Measurements from ENCODE around the gene INPP5F. TPM values are rescaled to one million over a fixed set of nuclear protein-coding genes. Genes with fewer than 3 reads are reported as not detected.

The INPP5F gene
- polyA plus RNA-seq, 1 of the 3 experiments (the other 2 are of a cell fraction), result 7.8 TPM

DNA sequence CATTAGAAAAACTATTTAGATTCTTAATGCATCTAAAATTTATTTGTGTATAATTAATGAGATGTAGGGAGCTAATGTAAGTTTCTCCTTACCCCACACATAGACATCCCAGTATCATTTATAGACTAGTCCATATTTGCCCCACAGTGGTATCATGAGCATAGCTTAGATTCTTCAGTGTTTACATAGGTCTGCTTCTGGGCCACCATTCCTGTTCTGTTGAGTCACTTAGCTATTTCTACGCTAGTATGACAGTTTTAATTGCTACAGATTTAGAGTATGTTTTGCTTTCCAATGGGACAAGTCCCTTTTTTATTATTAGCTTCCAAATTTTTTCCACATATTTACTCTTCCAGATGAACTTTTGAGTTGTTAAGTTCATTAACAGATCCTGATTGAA, 77.4 kb downstream of the INPP5F start:
- no peak overlapping the region for H3K4me3 ChIP-seq (ENCODE audit: low read depth in 2 of 2, low read length in 1 of 2)
- H3K9ac ChIP-seq, result no peak overlapping the region
- H2AFZ ChIP-seq (ENCODE audit: low read depth), result no peak overlapping the region
- peak; percentile 54; the same call in 1 of the 2 replicates for TF ChIP-seq MEF2A (IDR thresholded peaks at IDR 0.05; ENCODE audit: borderline replicate concordance, low read depth)
- TF ChIP-seq FOSL2 (IDR thresholded peaks at IDR 0.05; ENCODE audit: borderline replicate concordance, low read depth), result peak; percentile 55
- peak; percentile 34; the same call in 1 of the 2 replicates for TF ChIP-seq TEAD4 (IDR thresholded peaks at IDR 0.05; ENCODE audit: borderline replicate concordance, insufficient read depth)
- TF ChIP-seq CHD2 (IDR thresholded peaks at IDR 0.05; ENCODE audit: low read length, partially characterized antibody), result no peak
- peak; percentile 40; the same call in 1 of the 2 replicates for TF ChIP-seq JUND (IDR thresholded peaks at IDR 0.05)
- TF ChIP-seq, protein P1, sequence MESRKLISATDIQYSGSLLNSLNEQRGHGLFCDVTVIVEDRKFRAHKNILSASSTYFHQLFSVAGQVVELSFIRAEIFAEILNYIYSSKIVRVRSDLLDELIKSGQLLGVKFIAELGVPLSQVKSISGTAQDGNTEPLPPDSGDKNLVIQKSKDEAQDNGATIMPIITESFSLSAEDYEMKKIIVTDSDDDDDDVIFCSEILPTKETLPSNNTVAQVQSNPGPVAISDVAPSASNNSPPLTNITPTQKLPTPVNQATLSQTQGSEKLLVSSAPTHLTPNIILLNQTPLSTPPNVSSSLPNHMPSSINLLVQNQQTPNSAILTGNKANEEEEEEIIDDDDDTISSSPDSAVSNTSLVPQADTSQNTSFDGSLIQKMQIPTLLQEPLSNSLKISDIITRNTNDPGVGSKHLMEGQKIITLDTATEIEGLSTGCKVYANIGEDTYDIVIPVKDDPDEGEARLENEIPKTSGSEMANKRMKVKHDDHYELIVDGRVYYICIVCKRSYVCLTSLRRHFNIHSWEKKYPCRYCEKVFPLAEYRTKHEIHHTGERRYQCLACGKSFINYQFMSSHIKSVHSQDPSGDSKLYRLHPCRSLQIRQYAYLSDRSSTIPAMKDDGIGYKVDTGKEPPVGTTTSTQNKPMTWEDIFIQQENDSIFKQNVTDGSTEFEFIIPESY (IDR thresholded peaks at IDR 0.05; ENCODE audit: borderline replicate concordance, low read depth), result no peak
- no peak for TF ChIP-seq ELF1 (IDR thresholded peaks at IDR 0.05)
- TF ChIP-seq, protein P2, sequence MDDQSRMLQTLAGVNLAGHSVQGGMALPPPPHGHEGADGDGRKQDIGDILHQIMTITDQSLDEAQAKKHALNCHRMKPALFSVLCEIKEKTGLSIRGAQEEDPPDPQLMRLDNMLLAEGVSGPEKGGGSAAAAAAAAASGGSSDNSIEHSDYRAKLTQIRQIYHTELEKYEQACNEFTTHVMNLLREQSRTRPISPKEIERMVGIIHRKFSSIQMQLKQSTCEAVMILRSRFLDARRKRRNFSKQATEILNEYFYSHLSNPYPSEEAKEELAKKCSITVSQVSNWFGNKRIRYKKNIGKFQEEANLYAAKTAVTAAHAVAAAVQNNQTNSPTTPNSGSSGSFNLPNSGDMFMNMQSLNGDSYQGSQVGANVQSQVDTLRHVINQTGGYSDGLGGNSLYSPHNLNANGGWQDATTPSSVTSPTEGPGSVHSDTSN (IDR thresholded peaks at IDR 0.05), result peak; percentile 32; the same call in 1 of the 2 replicates
- peak; percentile 30 for TF ChIP-seq TCF12 (IDR thresholded peaks at IDR 0.05)
- no peak for TF ChIP-seq EP300 (IDR thresholded peaks at IDR 0.05; ENCODE audit: borderline replicate concordance in 1 of 2, low read depth in 1 of 2, low read length in 1 of 2)
- H3F3A ChIP-seq (replicated peaks; ENCODE audit: insufficient read depth), result peaks cover 5% of the 10 kb centered on the region
- H3K4me2 ChIP-seq, result 0 out of 2 replicates have a peak overlapping the region, but pooled peaks have one; percentile 20
- no peaks in the 10 kb centered on the region for H3K9me2 ChIP-seq
- no peaks in the 10 kb centered on the region for H3K9me3 ChIP-seq
- no peaks in the 10 kb centered on the region for H3K27me3 ChIP-seq (ENCODE audit: insufficient read depth)
- WGBS (ENCODE audit: low lambda C conversion rate), result 53% methylated on average over 1 of the region's 1 CpG
- POLR2A ChIA-PET, result no interaction called here
- H4K20me1 ChIP-seq (ENCODE audit: insufficient read depth), result no peaks in the 10 kb centered on the region
- CTCF ChIA-PET, result interaction anchor here (0.5 to 2.5 kb wide), 4 partner anchors 13 to 53 kb away, joined by 3 to 9 read pairs (median 6); no protein-coding TSS in a partner anchor
- peak overlapping the region in 1 of 2 experiments; percentile 17; a peak in 2 of 4 replicates for H3K27ac ChIP-seq (ENCODE audit: low read depth in 2 of 2, low read length in 1 of 2)
- DNase-seq, result no peak
- H3K4me1 ChIP-seq (ENCODE audit: control insufficient read depth in 1 of 2, insufficient read depth in 2 of 2, low read depth in 1 of 2, low read length in 1 of 2), result peaks cover 0 to 4% of the 10 kb centered on the region in 2 experiments; a peak in 1 of 4 replicates
- H3K36me3 ChIP-seq (replicated peaks in 1 of 2; ENCODE audit: control insufficient read depth in 1 of 2, insufficient read depth in 2 of 2, low read length in 1 of 2), result peaks cover 6 to 26% of the 10 kb centered on the region in 2 experiments
- no peaks in the 10 kb centered on the region; the same call in 1 of the 2 replicates for H3K79me2 ChIP-seq (ENCODE audit: insufficient read depth)

- Histone ChIP-seq H3K9ac (no peak overlapping the region), H3K27ac (ENCODE audit: low read depth in 2 of 2, low read length in 1 of 2) (no peak overlapping the region), H3K4me2 (no peak overlapping the region), H3K79me2 (ENCODE audit: insufficient read depth) (no peaks in the 10 kb centered on the region; the same call in 1 of the 2 replicates), H3K27me3 (ENCODE audit: insufficient read depth) (no peaks in the 10 kb centered on the region), H3K4me3 (ENCODE audit: low read depth in 2 of 2, low read length in 1 of 2) (no peak overlapping the region), H3F3A (replicated peaks; ENCODE audit: insufficient read depth) (peaks cover 5% of the 10 kb centered on the region), H3K9me3 (no peaks in the 10 kb centered on the region), H3K4me1 (ENCODE audit: control insufficient read depth in 1 of 2, insufficient read depth in 2 of 2, low read depth in 1 of 2, low read length in 1 of 2) (peaks cover 0 to 4% of the 10 kb centered on the region in 2 experiments; a peak in 1 of 4 replicates), H3K36me3 (replicated peaks in 1 of 2; ENCODE audit: control insufficient read depth in 1 of 2, insufficient read depth in 2 of 2, low read length in 1 of 2) (peaks cover 18 to 24% of the 10 kb centered on the region in 2 experiments), H3K9me2 (no peaks in the 10 kb centered on the region), H4K20me1 (ENCODE audit: insufficient read depth) (no peaks in the 10 kb centered on the region), H2AFZ (ENCODE audit: low read depth) (no peak overlapping the region)
- WGBS (ENCODE audit: low lambda C conversion rate), result 72% methylated on average over 5 of the region's 5 CpGs
- ChIA-PET POLR2A (no interaction called here), CTCF (interaction anchor here (1.4 kb wide), 1 partner anchor 43 kb away, joined by 3 read pairs; no protein-coding TSS in a partner anchor)
- DNase-seq, result no peak
- TF ChIP-seq RAD21 (IDR thresholded peaks at IDR 0.05; ENCODE audit: low read length) (no peak), MEF2A (IDR thresholded peaks at IDR 0.05; ENCODE audit: borderline replicate concordance, low read depth) (no peak), JUND (IDR thresholded peaks at IDR 0.05) (no peak), MAX (IDR thresholded peaks at IDR 0.05; ENCODE audit: low read depth) (no peak), FOXJ3 (CRISPR knock-in tag; IDR thresholded peaks at IDR 0.05) (no peak)
- TF ChIP-seq, protein P3, sequence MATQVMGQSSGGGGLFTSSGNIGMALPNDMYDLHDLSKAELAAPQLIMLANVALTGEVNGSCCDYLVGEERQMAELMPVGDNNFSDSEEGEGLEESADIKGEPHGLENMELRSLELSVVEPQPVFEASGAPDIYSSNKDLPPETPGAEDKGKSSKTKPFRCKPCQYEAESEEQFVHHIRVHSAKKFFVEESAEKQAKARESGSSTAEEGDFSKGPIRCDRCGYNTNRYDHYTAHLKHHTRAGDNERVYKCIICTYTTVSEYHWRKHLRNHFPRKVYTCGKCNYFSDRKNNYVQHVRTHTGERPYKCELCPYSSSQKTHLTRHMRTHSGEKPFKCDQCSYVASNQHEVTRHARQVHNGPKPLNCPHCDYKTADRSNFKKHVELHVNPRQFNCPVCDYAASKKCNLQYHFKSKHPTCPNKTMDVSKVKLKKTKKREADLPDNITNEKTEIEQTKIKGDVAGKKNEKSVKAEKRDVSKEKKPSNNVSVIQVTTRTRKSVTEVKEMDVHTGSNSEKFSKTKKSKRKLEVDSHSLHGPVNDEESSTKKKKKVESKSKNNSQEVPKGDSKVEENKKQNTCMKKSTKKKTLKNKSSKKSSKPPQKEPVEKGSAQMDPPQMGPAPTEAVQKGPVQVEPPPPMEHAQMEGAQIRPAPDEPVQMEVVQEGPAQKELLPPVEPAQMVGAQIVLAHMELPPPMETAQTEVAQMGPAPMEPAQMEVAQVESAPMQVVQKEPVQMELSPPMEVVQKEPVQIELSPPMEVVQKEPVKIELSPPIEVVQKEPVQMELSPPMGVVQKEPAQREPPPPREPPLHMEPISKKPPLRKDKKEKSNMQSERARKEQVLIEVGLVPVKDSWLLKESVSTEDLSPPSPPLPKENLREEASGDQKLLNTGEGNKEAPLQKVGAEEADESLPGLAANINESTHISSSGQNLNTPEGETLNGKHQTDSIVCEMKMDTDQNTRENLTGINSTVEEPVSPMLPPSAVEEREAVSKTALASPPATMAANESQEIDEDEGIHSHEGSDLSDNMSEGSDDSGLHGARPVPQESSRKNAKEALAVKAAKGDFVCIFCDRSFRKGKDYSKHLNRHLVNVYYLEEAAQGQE (IDR thresholded peaks at IDR 0.05; ENCODE audit: low read depth, low read length), result no peak
- TF ChIP-seq, protein P1 (IDR thresholded peaks at IDR 0.05; ENCODE audit: borderline replicate concordance, low read depth), result no peak
- TF ChIP-seq, protein P4, sequence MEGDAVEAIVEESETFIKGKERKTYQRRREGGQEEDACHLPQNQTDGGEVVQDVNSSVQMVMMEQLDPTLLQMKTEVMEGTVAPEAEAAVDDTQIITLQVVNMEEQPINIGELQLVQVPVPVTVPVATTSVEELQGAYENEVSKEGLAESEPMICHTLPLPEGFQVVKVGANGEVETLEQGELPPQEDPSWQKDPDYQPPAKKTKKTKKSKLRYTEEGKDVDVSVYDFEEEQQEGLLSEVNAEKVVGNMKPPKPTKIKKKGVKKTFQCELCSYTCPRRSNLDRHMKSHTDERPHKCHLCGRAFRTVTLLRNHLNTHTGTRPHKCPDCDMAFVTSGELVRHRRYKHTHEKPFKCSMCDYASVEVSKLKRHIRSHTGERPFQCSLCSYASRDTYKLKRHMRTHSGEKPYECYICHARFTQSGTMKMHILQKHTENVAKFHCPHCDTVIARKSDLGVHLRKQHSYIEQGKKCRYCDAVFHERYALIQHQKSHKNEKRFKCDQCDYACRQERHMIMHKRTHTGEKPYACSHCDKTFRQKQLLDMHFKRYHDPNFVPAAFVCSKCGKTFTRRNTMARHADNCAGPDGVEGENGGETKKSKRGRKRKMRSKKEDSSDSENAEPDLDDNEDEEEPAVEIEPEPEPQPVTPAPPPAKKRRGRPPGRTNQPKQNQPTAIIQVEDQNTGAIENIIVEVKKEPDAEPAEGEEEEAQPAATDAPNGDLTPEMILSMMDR (IDR thresholded peaks at IDR 0.05), result no peak
Measured at GRCh38 chr10:119805702-119806230, 79.9 kb downstream of the INPP5F start.

Measured in SK-N-SH (cell line).